Measurements from ENCODE around the gene PLET1.

DNA sequence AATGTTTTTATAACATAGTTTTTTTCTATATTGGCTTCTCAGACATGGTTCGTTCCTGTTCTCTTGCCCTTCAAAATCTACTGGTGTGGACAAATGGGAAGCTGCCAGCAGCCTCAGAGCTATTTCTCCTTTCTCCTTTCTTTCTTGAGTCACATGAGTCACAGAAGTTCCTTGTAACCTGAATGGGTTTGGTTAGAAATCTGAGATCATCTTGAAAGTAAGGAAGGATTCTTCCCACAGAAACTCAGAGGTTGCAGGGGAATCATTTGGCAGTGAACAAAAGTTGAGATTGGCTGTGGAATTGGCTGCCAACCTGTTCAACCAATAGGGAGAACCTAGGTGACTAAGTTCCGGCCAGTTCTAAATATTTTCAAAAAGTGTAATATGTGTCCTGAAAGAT lies 12.5 kb downstream of the PLET1 start:
- TF ChIP-seq POLR2AphosphoS5 (IDR thresholded peaks at IDR 0.05): no peak
- TF ChIP-seq, protein P1, sequence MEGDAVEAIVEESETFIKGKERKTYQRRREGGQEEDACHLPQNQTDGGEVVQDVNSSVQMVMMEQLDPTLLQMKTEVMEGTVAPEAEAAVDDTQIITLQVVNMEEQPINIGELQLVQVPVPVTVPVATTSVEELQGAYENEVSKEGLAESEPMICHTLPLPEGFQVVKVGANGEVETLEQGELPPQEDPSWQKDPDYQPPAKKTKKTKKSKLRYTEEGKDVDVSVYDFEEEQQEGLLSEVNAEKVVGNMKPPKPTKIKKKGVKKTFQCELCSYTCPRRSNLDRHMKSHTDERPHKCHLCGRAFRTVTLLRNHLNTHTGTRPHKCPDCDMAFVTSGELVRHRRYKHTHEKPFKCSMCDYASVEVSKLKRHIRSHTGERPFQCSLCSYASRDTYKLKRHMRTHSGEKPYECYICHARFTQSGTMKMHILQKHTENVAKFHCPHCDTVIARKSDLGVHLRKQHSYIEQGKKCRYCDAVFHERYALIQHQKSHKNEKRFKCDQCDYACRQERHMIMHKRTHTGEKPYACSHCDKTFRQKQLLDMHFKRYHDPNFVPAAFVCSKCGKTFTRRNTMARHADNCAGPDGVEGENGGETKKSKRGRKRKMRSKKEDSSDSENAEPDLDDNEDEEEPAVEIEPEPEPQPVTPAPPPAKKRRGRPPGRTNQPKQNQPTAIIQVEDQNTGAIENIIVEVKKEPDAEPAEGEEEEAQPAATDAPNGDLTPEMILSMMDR (IDR thresholded peaks at IDR 0.05): no peak
